Coronary artery (tissue), 2 donors: ENCODE data around the gene GNPTAB.
"Not testable (repeated sequence)": the region's sequence is repeated elsewhere in the genome, so short reads cannot be mapped to it uniquely, and the experiment has no call there.

Experiments used
- DNase-seq: peaks from one replicate; pipeline ENCODE4 v3.0.0-alpha.2; 2017; ENCODE audit warnings: low spot score
- H3K27ac ChIP-seq, 2 donors: fragments of 200-600 bp; sonication (generic); one replicate each; pipeline ENCODE4 v1.5.1; 2016 to 2019
- H3K4me3 ChIP-seq: fragments of 200-600 bp; sonication (generic); 2 replicates; pipeline ENCODE4 v1.5.1; 2016; ENCODE audit warnings: mild to moderate bottlenecking, moderate library complexity
- CTCF ChIP-seq: fragments of 200-600 bp; sonication (generic); IDR thresholded peaks from one replicate; pipeline ENCODE4 v1.5.1; 2019; ENCODE audit warnings: antibody characterized with exemption

The GNPTAB gene

GRCh38 chr12:101738920-101739665 is 91.7 kb downstream of the GNPTAB start, which contains the start of gene SYCP3:
TSS of gene SYCP3 (minus strand) at chr12:101739462. CDS start at chr12:101737935, 1,527 bp downstream.
- no peak for DNase-seq
- H3K4me3 ChIP-seq, result no peak within 1 kb of the TSS
- no peak within 1 kb of the TSS for H3K27ac ChIP-seq
- no peak for TF ChIP-seq CTCF

- Histone ChIP-seq H3K4me3 (no peak overlapping the region), H3K27ac (no peak overlapping the region)
- TF ChIP-seq CTCF, result no peak
- DNase-seq, result no peak
Measured at GRCh38 chr12:101737476-101737875, 93.3 kb downstream of the GNPTAB start.

GRCh38 chr12:101734482-101734881 is 96.3 kb downstream of the GNPTAB start:
- not testable (repeated sequence) for H3K27ac ChIP-seq, H3K4me3 ChIP-seq, DNase-seq

GRCh38 chr12:101733166-101733565 is 97.6 kb downstream of the GNPTAB start:
- DNase-seq, result no peak
- no peak overlapping the region for H3K4me3 ChIP-seq
- no peak for TF ChIP-seq CTCF
- H3K27ac ChIP-seq, result no peak overlapping the region

- no peak overlapping the region for H3K4me3 ChIP-seq
- TF ChIP-seq CTCF, result no peak
- DNase-seq, result no peak
Measured at GRCh38 chr12:101732318-101732717, 98.4 kb downstream of the GNPTAB start.

GRCh38 chr12:101729842-101730241 is 100.9 kb downstream of the GNPTAB start:
- Histone ChIP-seq H3K27ac (no peak overlapping the region), H3K4me3 (no peak overlapping the region)
- TF ChIP-seq CTCF, result no peak
- no peak for DNase-seq

More at GRCh38 chr12:101732318-101732717, 98.4 kb downstream of the GNPTAB start:
- no peak overlapping the region for H3K27ac ChIP-seq

GRCh38 chr12:101727098-101727497 is 103.7 kb downstream of the GNPTAB start:
- Histone ChIP-seq H3K27ac (no peak overlapping the region), H3K4me3 (no peak overlapping the region)
- DNase-seq, result no peak
- TF ChIP-seq CTCF, result no peak
